Measurements from ENCODE around the gene KAZN.

GRCh38 chr1:15094719-15095495 is 496.4 kb downstream of the KAZN start:
- TF ChIP-seq POLR2A (IDR thresholded peaks at IDR 0.05) (no peak), CTCF (IDR thresholded peaks at IDR 0.05) (no peak), POLR2AphosphoS5 (IDR thresholded peaks at IDR 0.05) (no peak)
